Activated naive CD8-positive, alpha-beta T cell (primary cell): ENCODE measurements around the gene KLF3.
A peak's percentile ranks its signal among the peaks of the same experiment; 100 is the strongest.
"Not testable (repeated sequence)": the region's sequence is repeated elsewhere in the genome, so short reads cannot be mapped to it uniquely, and the experiment has no call there.

Experiments
- H3K27ac Mint-ChIP-seq: one replicate; pipeline ENCODE4 v1.8.0; 2021; ENCODE audit warnings: mixed read lengths
- H3K27me3 Mint-ChIP-seq: one replicate; pipeline ENCODE4 v1.8.0; 2021; ENCODE audit warnings: mixed read lengths
- H3K36me3 Mint-ChIP-seq: one replicate; pipeline ENCODE4 v1.8.0; 2021; ENCODE audit warnings: mixed read lengths
- H3K4me1 Mint-ChIP-seq: one replicate; pipeline ENCODE4 v1.8.0; 2021; ENCODE audit warnings: low read depth, mixed read lengths
- H3K4me3 Mint-ChIP-seq: one replicate; pipeline ENCODE4 v1.8.0; 2021; ENCODE audit warnings: mild to moderate bottlenecking, mixed read lengths
- H3K9me3 Mint-ChIP-seq: one replicate; pipeline ENCODE4 v1.8.0; 2021; ENCODE audit warnings: low read depth, mixed read lengths

KLF3 gene

GRCh38 chr4:38663801-38664705 lies at the start of gene KLF3:
Gene KLF3, plus strand, starts transcription at chr4:38664199. Its CDS starts 16,427 bp downstream, at chr4:38680626.
- no peaks in the 10 kb centered on the region for H3K27me3 Mint-ChIP-seq
- no peaks in the 10 kb centered on the region for H3K36me3 Mint-ChIP-seq
- peaks cover 6% of the 10 kb centered on the region for H3K9me3 Mint-ChIP-seq
- H3K4me1 Mint-ChIP-seq: peaks cover 72% of the 10 kb centered on the region
- H3K27ac Mint-ChIP-seq: peak within 1 kb of the TSS; percentile 96
- H3K4me3 Mint-ChIP-seq: peak within 1 kb of the TSS; percentile 97

DNA sequence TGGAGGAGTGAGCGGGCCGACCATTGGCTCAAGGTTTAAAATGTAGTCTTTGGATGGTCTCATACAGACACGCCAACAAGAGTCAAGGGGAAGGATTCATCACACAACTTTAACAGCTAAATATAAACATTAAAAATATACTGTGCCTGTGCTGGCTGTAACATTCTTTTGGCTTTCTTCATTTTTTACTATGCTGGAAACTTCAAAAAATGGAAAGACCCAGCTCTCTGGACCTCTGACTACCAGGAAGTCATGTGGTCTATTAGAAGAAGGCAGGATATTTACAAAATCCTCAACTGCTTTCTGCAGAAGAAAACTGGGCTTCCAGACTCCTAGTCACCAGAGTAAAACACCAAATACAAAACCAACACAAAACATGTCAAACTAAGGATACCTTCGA lies 49.8 kb upstream of the KLF3 start:
- Mint-ChIP-seq H3K4me1 (peaks cover 23% of the 10 kb centered on the region), H3K9me3 (no peaks in the 10 kb centered on the region), H3K4me3 (no peak overlapping the region), H3K27ac (no peak overlapping the region), H3K36me3 (no peaks in the 10 kb centered on the region), H3K27me3 (no peaks in the 10 kb centered on the region)

DNA sequence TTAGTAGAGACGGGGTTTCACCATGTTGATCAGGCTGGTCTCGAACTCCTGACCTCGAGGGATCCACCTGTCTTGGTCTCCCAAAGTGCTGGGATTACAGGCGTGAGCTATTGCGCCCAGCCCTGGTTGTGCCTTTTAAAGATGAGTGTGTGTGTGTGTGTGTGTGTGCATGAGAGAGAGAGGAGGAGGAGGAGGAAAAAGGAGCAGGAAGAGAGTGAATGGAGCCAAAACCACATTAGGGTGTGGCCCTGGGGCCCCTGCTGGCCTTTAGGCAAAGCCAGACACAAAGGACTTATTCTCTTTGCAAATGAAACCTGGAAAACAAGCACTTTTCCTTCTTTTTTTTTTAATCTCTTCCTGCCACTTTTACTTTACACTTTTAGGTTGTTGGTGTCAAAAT lies 48.2 kb upstream of the KLF3 start:
- Mint-ChIP-seq H3K27ac (no peak overlapping the region), H3K4me1 (peaks cover 17% of the 10 kb centered on the region), H3K36me3 (no peaks in the 10 kb centered on the region), H3K9me3 (no peaks in the 10 kb centered on the region), H3K4me3 (no peak overlapping the region), H3K27me3 (no peaks in the 10 kb centered on the region)

DNA sequence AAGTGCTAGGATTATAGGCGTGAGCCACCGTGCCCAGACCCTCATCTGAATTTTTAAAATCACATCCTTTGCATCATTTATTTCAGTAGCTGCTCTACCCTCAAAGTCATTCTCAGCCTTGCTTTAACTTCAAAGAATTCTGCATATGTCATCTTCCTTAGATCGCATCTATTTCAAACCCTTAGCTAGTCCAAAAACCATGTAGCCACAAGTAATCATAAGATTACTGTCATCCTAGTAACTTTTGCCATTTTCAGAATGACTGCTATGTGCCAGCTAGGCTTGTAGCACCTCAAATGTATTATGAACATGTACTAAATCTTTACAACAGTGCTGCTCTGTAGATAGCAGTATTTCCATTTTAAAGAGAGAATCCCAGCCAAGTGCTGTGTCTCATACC lies 45.5 kb upstream of the KLF3 start:
- Mint-ChIP-seq H3K9me3 (no peaks in the 10 kb centered on the region), H3K4me1 (peaks cover 12% of the 10 kb centered on the region), H3K4me3 (no peak overlapping the region), H3K27ac (no peak overlapping the region), H3K36me3 (peaks cover 3% of the 10 kb centered on the region), H3K27me3 (no peaks in the 10 kb centered on the region)

DNA sequence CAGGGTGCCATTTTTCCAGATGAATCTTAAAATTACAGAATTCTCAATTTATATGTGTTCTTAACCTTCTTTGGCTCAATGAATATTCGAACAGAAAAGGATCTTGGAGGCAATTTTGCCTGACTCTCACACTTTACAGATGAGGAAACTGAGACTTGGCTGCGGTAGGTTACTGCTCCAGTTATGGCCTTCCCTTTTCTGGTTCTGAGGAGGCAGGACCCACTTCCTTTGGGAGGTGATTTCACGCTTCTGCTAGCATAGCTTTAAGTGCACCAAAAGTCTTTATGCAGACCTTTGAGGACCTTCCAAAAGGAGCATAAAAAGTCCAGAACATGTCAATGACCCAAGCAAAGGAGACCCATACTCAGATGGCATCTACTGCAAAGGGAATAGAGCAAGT lies 44.7 kb upstream of the KLF3 start:
- Mint-ChIP-seq H3K27me3 (no peaks in the 10 kb centered on the region), H3K4me1 (peaks cover 6% of the 10 kb centered on the region), H3K27ac (no peak overlapping the region), H3K9me3 (no peaks in the 10 kb centered on the region), H3K36me3 (peaks cover 3% of the 10 kb centered on the region), H3K4me3 (no peak overlapping the region)

GRCh38 chr4:38620065-38620464 lies 43.9 kb upstream of the KLF3 start:
- H3K27ac Mint-ChIP-seq: no peak overlapping the region

DNA sequence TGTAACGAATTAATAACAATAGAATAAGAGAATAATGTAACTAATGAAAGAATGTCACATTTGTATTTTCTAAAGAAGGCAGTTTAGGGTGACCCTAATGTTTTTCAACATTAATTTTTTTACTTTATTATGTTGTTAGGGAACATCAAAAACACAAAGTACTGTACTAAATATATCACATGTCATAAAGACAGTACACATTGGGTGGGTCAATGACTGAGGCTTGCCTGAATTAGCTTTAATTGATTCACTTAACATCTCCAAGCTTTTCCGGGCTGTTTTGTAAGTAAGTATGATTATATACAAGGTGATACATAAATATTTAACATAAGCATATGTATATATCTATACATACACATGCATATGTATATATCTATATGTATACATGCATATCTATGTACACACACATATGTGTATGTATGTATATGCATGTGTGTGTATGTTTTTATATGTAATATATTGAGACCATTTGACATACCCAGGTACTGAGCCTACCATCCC lies 43.4 kb upstream of the KLF3 start:
- peaks cover 3% of the 10 kb centered on the region for H3K36me3 Mint-ChIP-seq
- H3K27ac Mint-ChIP-seq: no peak overlapping the region
- no peaks in the 10 kb centered on the region for H3K27me3 Mint-ChIP-seq
- no peak overlapping the region for H3K4me3 Mint-ChIP-seq
- H3K4me1 Mint-ChIP-seq: peaks cover 7% of the 10 kb centered on the region
- H3K9me3 Mint-ChIP-seq: no peaks in the 10 kb centered on the region

More at GRCh38 chr4:38620065-38620464, 43.9 kb upstream of the KLF3 start:
- H3K4me3 Mint-ChIP-seq: no peak overlapping the region
- H3K4me1 Mint-ChIP-seq: peaks cover 4% of the 10 kb centered on the region
- H3K36me3 Mint-ChIP-seq: peaks cover 3% of the 10 kb centered on the region
- H3K9me3 Mint-ChIP-seq: no peaks in the 10 kb centered on the region
- H3K27me3 Mint-ChIP-seq: no peaks in the 10 kb centered on the region

GRCh38 chr4:38621028-38621684 lies 42.8 kb upstream of the KLF3 start:
- H3K36me3 Mint-ChIP-seq: peaks cover 3% of the 10 kb centered on the region
- peaks cover 12% of the 10 kb centered on the region for H3K4me1 Mint-ChIP-seq
- H3K27ac Mint-ChIP-seq: no peak overlapping the region
- H3K27me3 Mint-ChIP-seq: no peaks in the 10 kb centered on the region
- no peaks in the 10 kb centered on the region for H3K9me3 Mint-ChIP-seq
- no peak overlapping the region for H3K4me3 Mint-ChIP-seq

- Mint-ChIP-seq H3K27me3 (no peaks in the 10 kb centered on the region), H3K4me3 (no peak overlapping the region), H3K4me1 (peaks cover 15% of the 10 kb centered on the region), H3K27ac (no peak overlapping the region), H3K36me3 (peaks cover 3% of the 10 kb centered on the region), H3K9me3 (no peaks in the 10 kb centered on the region)
Measured at GRCh38 chr4:38621831-38622230, 42.2 kb upstream of the KLF3 start.

DNA sequence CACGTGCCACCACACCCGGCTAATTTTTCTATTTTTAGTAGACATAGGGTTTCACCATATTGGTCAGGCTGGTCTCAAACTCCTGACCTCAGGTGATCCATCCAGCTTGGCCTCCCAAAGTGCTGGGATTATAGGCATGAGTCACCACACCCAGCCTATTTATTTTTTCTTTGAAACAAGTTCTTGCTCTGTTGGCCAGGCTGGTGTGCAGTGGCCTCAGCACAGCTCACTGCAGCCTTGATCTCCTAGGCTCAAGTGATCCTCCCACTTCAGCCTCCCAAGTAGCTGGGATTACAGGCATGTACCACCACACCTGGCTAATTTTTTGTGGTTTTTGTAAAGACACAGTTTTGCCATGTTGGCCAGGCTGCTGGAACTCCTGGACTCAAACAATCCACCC lies 41.7 kb upstream of the KLF3 start:
- H3K4me1 Mint-ChIP-seq: peaks cover 15% of the 10 kb centered on the region
- H3K27me3 Mint-ChIP-seq, H3K4me3 Mint-ChIP-seq, H3K36me3 Mint-ChIP-seq, H3K9me3 Mint-ChIP-seq, H3K27ac Mint-ChIP-seq: not testable (repeated sequence)

GRCh38 chr4:38623260-38623659 lies 40.7 kb upstream of the KLF3 start:
- peaks cover 3% of the 10 kb centered on the region for H3K36me3 Mint-ChIP-seq
- H3K27me3 Mint-ChIP-seq: no peaks in the 10 kb centered on the region
- no peak overlapping the region for H3K4me3 Mint-ChIP-seq
- no peak overlapping the region for H3K27ac Mint-ChIP-seq
- H3K9me3 Mint-ChIP-seq: no peaks in the 10 kb centered on the region
- H3K4me1 Mint-ChIP-seq: peaks cover 15% of the 10 kb centered on the region

- Mint-ChIP-seq H3K4me1 (peaks cover 15% of the 10 kb centered on the region), H3K4me3 (no peak overlapping the region)
Measured at GRCh38 chr4:38624311-38624710, 39.7 kb upstream of the KLF3 start.

GRCh38 chr4:38625508-38625907 lies 38.5 kb upstream of the KLF3 start:
- H3K9me3 Mint-ChIP-seq: no peaks in the 10 kb centered on the region
- H3K4me1 Mint-ChIP-seq: peaks cover 15% of the 10 kb centered on the region
- H3K4me3 Mint-ChIP-seq: no peak overlapping the region
- no peak overlapping the region for H3K27ac Mint-ChIP-seq
- H3K36me3 Mint-ChIP-seq: peaks cover 5% of the 10 kb centered on the region
- H3K27me3 Mint-ChIP-seq: no peaks in the 10 kb centered on the region

More at GRCh38 chr4:38624311-38624710, 39.7 kb upstream of the KLF3 start:
- Mint-ChIP-seq H3K36me3 (peaks cover 3% of the 10 kb centered on the region), H3K27ac (no peak overlapping the region), H3K27me3 (no peaks in the 10 kb centered on the region), H3K9me3 (no peaks in the 10 kb centered on the region)

DNA sequence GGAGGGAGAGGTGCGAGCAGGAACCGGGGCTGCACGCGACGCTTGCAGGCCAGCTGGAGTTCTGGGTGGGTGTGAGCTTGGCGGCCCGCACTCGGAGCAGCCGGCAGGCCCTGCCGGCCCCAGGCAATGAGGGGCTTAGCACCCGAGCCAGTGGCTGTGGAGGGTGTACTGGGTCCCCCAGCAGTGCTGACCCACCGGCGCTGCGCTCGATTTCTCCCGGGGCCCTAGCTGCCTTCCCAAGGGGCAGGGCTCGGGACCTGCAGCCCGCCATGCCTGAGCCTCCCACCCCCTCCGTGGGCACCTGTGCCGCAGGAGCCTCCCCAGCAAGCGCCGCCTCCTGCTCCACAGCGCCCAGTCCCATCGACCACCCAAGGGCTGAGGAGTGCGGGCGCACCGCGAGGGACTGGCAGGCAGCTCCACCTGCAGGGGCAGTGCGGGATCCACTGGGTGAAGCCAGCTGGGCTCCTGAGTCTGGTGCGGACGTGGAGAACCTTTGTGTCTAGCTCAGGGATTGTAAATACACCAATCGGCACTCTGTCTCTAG lies 37.0 kb upstream of the KLF3 start:
- H3K9me3 Mint-ChIP-seq, H3K27me3 Mint-ChIP-seq, H3K36me3 Mint-ChIP-seq, H3K4me3 Mint-ChIP-seq, H3K27ac Mint-ChIP-seq: not testable (repeated sequence)
- peaks cover 15% of the 10 kb centered on the region for H3K4me1 Mint-ChIP-seq

DNA sequence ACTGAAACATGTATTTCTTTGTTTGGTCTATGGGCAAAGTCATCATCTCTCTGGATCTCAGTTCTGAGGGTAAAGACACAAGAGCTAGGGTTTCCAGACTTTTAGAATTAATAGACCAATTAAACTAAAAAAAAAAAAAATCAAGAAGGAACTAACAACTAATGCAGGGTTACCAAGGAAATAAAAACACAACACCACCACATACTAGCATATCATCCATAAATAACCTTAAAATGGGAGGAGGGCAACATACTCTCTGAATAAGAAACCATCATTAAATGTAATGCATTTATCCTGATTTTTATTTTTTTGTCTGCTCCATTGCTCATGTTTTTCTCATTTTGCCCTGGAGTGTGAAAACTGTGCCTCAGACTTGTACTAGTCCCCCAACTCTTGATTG lies 33.5 kb upstream of the KLF3 start:
- H3K9me3 Mint-ChIP-seq: no peaks in the 10 kb centered on the region
- H3K4me3 Mint-ChIP-seq: no peak overlapping the region
- H3K4me1 Mint-ChIP-seq: peaks cover 8% of the 10 kb centered on the region
- H3K36me3 Mint-ChIP-seq: peaks cover 3% of the 10 kb centered on the region
- no peaks in the 10 kb centered on the region for H3K27me3 Mint-ChIP-seq
- H3K27ac Mint-ChIP-seq: no peak overlapping the region
